ENCODE measurements around the gene VSTM2B. TPM values are rescaled to one million over a fixed set of nuclear protein-coding genes. Genes with fewer than 3 reads are reported as not detected.
A peak's percentile ranks its signal among the peaks of the same experiment; 100 is the strongest.

VSTM2B gene
- total and polyA plus RNA-seq, 4 donors, result not detected

- peak overlapping the region in 1 of 3 donors; percentile 7 for H3K4me3 ChIP-seq (ENCODE audit: low read depth in 1 of 3, low read length in 3 of 3)
- H3K4me1 ChIP-seq (ENCODE audit: control insufficient read depth in 4 of 4, insufficient read depth in 4 of 4, low read length in 3 of 4), result peaks cover 4 to 26% (median 5%) of the 10 kb centered on the region in 4 donors
- DNase-seq (ENCODE audit: low spot score), result no peak
- WGBS, result 2% methylated on average over 79 of the region's 79 CpGs
- H3K27me3 ChIP-seq (ENCODE audit: control insufficient read depth in 4 of 4, insufficient read depth in 4 of 4, low read length in 3 of 4), result peaks cover 4 to 13% (median 10%) of the 10 kb centered on the region in 4 donors
- H3K9me3 ChIP-seq (ENCODE audit: control insufficient read depth in 4 of 4, low read length in 3 of 4), result no peaks in the 10 kb centered on the region
- TF ChIP-seq YY1 (IDR thresholded peaks at IDR 0.05) (no peak), JUND (IDR thresholded peaks at IDR 0.05) (no peak), RXRA (IDR thresholded peaks at IDR 0.05) (no peak), REST (IDR thresholded peaks at IDR 0.05) (no peak), TAF1 (conservative IDR thresholded peaks at IDR 0.05) (no peak), SP1 (IDR thresholded peaks at IDR 0.05) (no peak), EGR1 (IDR thresholded peaks at IDR 0.05; ENCODE audit: low read depth in 2 of 2) (no peak), MAX (IDR thresholded peaks at IDR 0.05) (no peak), RAD21 (IDR thresholded peaks at IDR 0.05) (no peak), HNF4G (IDR thresholded peaks at IDR 0.05) (no peak), HNF4A (conservative IDR thresholded peaks at IDR 0.05) (no peak), NR2F2 (IDR thresholded peaks at IDR 0.05) (no peak), ATF3 (IDR thresholded peaks at IDR 0.05) (no peak)
- H3K9ac ChIP-seq (ENCODE audit: low read depth in 1 of 2, low read length in 2 of 2), result no peak overlapping the region
- no peaks in the 10 kb centered on the region for H3K36me3 ChIP-seq (ENCODE audit: control insufficient read depth in 4 of 4, insufficient read depth in 3 of 4, low read depth in 1 of 4, low read length in 3 of 4)
- H3K27ac ChIP-seq (ENCODE audit: low read depth in 1 of 2, low read length in 2 of 2), result no peak overlapping the region
Observed at GRCh38 chr19:29526730-29527499, 1.1 kb downstream of the VSTM2B start.

GRCh38 chr19:29527500-29528328 lies 1.9 kb downstream of the VSTM2B start:
- no peaks in the 10 kb centered on the region for H3K36me3 ChIP-seq (ENCODE audit: control insufficient read depth in 4 of 4, insufficient read depth in 3 of 4, low read depth in 1 of 4, low read length in 3 of 4)
- H3K9ac ChIP-seq (ENCODE audit: low read depth in 1 of 2, low read length in 2 of 2), result no peak overlapping the region
- peaks cover 4 to 26% (median 5%) of the 10 kb centered on the region in 4 donors for H3K4me1 ChIP-seq (ENCODE audit: control insufficient read depth in 4 of 4, insufficient read depth in 4 of 4, low read length in 3 of 4)
- TF ChIP-seq HNF4A (conservative IDR thresholded peaks at IDR 0.05) (no peak), NR2F2 (IDR thresholded peaks at IDR 0.05) (no peak)
- DNase-seq (ENCODE audit: low spot score), result no peak
- no peak overlapping the region for H3K4me3 ChIP-seq (ENCODE audit: low read depth in 1 of 3, low read length in 3 of 3)
- H3K27ac ChIP-seq (ENCODE audit: low read depth in 1 of 2, low read length in 2 of 2), result no peak overlapping the region
- H3K9me3 ChIP-seq (ENCODE audit: control insufficient read depth in 4 of 4, low read length in 3 of 4), result no peaks in the 10 kb centered on the region
- H3K27me3 ChIP-seq (ENCODE audit: control insufficient read depth in 4 of 4, insufficient read depth in 4 of 4, low read length in 3 of 4), result peaks cover 9 to 13% (median 11%) of the 10 kb centered on the region in 4 donors
- WGBS, result 14% methylated on average over 31 of the region's 31 CpGs
